ENCODE results near the gene ERICH4. TPM values are rescaled to one million over a fixed set of nuclear protein-coding genes. Genes with fewer than 3 reads are reported as not detected.

The ERICH4 gene
- total and polyA plus RNA-seq, 2 of the 13 experiments (the other 11 are each of a cell fraction or from before 2014, with no cell fraction given), result 0.40 to 0.64 TPM

GRCh38 chr19:41398050-41398418 lies 44.9 kb upstream of the ERICH4 start:
- Histone ChIP-seq H3K9ac (ENCODE audit: insufficient read depth, low read depth, low read length) (peak overlapping the region; percentile 93), H3K27ac (ENCODE audit: extremely low read length, insufficient read depth, low read length) (peak overlapping the region; percentile 94), H4K20me1 (ENCODE audit: insufficient read depth, low read length) (no peaks in the 10 kb centered on the region), H3K4me3 (replicated peaks in 1 of 3; ENCODE audit: insufficient read depth in 1 of 3, low read depth in 2 of 3, low read length in 3 of 3) (peak overlapping the region; percentile 86 to 94 (median 90)), H3K79me2 (ENCODE audit: insufficient read depth, low read length) (peaks cover 32% of the 10 kb centered on the region), H3K4me1 (ENCODE audit: insufficient read depth, low read length) (peaks cover 26% of the 10 kb centered on the region), H3K36me3 (replicated peaks in 1 of 2; ENCODE audit: control insufficient read depth in 1 of 2, insufficient read depth in 2 of 2, low read length in 2 of 2) (no peaks in the 10 kb centered on the region), H3K27me3 (ENCODE audit: control insufficient read depth in 1 of 2, insufficient read depth in 2 of 2, low read length in 2 of 2) (no peaks in the 10 kb centered on the region; a peak in 1 of 5 replicates), H3K9me3 (ENCODE audit: low read length) (no peaks in the 10 kb centered on the region), H2AFZ (ENCODE audit: low read length) (no peak overlapping the region), H3K4me2 (ENCODE audit: low read depth, low read length) (peak overlapping the region; percentile 83)
- under 1% methylated on average over 5 of the region's 5 CpGs for WGBS (ENCODE audit: low lambda C conversion rate)
- DNase-seq (ENCODE audit: low spot score) (no peak), FAIRE-seq (no peak), ATAC-seq (no peak)
- no TSS peak for BruUV-seq (replicated peaks)
- ChIA-PET POLR2A (interaction anchor here (1.0 to 1.6 kb wide), 2 partner anchors 10 to 29 kb away, joined by 3 to 8 read pairs; partner anchors contain the start of gene B3GNT8), CTCF (ENCODE audit: low intra/inter-chr PET ratio, low total read pairs) (no interaction called here)
- intact Hi-C loops (cut with micrococcal nuclease; ENCODE audit: unreplicated experiment) (no loop called here), in situ Hi-C loops (cut with HindIII; ENCODE audit: extremely low pct_ligation_motif_present, low pct_unique_long_range_greater_than_20kb) (no loop called here)
- TF ChIP-seq KDM3A (CRISPR knock-in tag; IDR thresholded peaks at IDR 0.05; ENCODE audit: low read depth) (0 out of 2 replicates have a peak, but pooled peaks have one; percentile 0), RNF219 (CRISPR knock-in tag; IDR thresholded peaks at IDR 0.05) (no peak), CREBL2 (CRISPR knock-in tag; IDR thresholded peaks at IDR 0.05; ENCODE audit: borderline replicate concordance) (no peak), RXRA (CRISPR knock-in tag; IDR thresholded peaks at IDR 0.05) (no peak), BRD4 (CRISPR knock-in tag; IDR thresholded peaks at IDR 0.05) (no peak), KDM5A (IDR thresholded peaks at IDR 0.05; ENCODE audit: borderline replicate concordance, low read length) (peak; percentile 76), ZBTB8A (CRISPR knock-in tag; IDR thresholded peaks at IDR 0.05; ENCODE audit: borderline replicate concordance, low read depth) (no peak), IRF1 (CRISPR knock-in tag; IDR thresholded peaks at IDR 0.05; ENCODE audit: low read depth) (no peak), NFIC (IDR thresholded peaks at IDR 0.05; ENCODE audit: low read length) (0 out of 2 replicates have a peak, but pooled peaks have one; percentile 8), POLR2A (IDR thresholded peaks at IDR 0.05; ENCODE audit: insufficient read depth in 1 of 2, low read depth in 2 of 2, low read length in 2 of 2) (no peak), RFX3 (CRISPR knock-in tag; IDR thresholded peaks at IDR 0.05) (no peak), CHCHD3 (CRISPR knock-in tag; IDR thresholded peaks at IDR 0.05) (no peak), ETS1 (CRISPR knock-in tag; IDR thresholded peaks at IDR 0.05) (no peak), WIZ (CRISPR knock-in tag; IDR thresholded peaks at IDR 0.05) (no peak), ZNF160 (CRISPR knock-in tag; IDR thresholded peaks at IDR 0.05) (no peak), ZBTB39 (CRISPR knock-in tag; IDR thresholded peaks at IDR 0.05) (no peak), ATF6 (CRISPR knock-in tag; conservative IDR thresholded peaks at IDR 0.05) (no peak; the same call in 1 of the 2 replicates)

All from HepG2 (cell line).